Liver (tissue), 9 donors: Measurements from ENCODE around the gene MBP. TPM values are rescaled to one million over a fixed set of nuclear protein-coding genes. Genes with fewer than 3 reads are reported as not detected.

Experiments used
- DNase-seq: peaks from one replicate; pipeline ENCODE4 v3.0.0-alpha.2; 2017; ENCODE audit warnings: low spot score
- H3K27ac ChIP-seq, 2 donors: one replicate each; pipeline ENCODE4 v1.7.0; 2013; ENCODE audit warnings: inconsistent platforms in 2 of 2, low read length in 2 of 2, control low read depth in 1 of 2, low read depth in 1 of 2, mild to moderate bottlenecking in 1 of 2
- H3K27me3 ChIP-seq, 4 donors: one replicate each; pipeline versions ENCODE4 v1.6.1 to v1.7.0; 2013; ENCODE audit warnings: low read length in 3 of 4, inconsistent platforms in 1 of 4, mild to moderate bottlenecking in 1 of 4, moderate library complexity in 1 of 4; ENCODE audit not compliant: control insufficient read depth in 4 of 4, insufficient read depth in 4 of 4
- H3K36me3 ChIP-seq, 4 donors: one replicate each; pipeline versions ENCODE4 v1.6.1 to v1.7.0; 2013; ENCODE audit warnings: low read length in 3 of 4, mild to moderate bottlenecking in 3 of 4, low read depth in 1 of 4, moderate library complexity in 1 of 4; ENCODE audit not compliant: control insufficient read depth in 4 of 4, insufficient read depth in 3 of 4
- H3K4me1 ChIP-seq, 4 donors: one replicate each; pipeline versions ENCODE4 v1.6.1 to v1.7.0; 2013; ENCODE audit warnings: low read length in 3 of 4, mild to moderate bottlenecking in 3 of 4, moderate library complexity in 1 of 4; ENCODE audit not compliant: control insufficient read depth in 4 of 4, insufficient read depth in 4 of 4
- H3K4me3 ChIP-seq, 3 donors: one replicate each; pipeline versions ENCODE4 v1.6.1 to v1.7.0; 2013; ENCODE audit warnings: low read length in 3 of 3, control low read depth in 1 of 3, low read depth in 1 of 3, mild to moderate bottlenecking in 1 of 3
- H3K9ac ChIP-seq, 2 donors: one replicate each; pipeline ENCODE4 v1.7.0; 2013; ENCODE audit warnings: low read length in 2 of 2, mild to moderate bottlenecking in 2 of 2, moderate library complexity in 2 of 2, control low read depth in 1 of 2, low read depth in 1 of 2
- H3K9me3 ChIP-seq, 4 donors: one replicate each; pipeline versions ENCODE4 v1.6.1 to v1.7.0; 2013; ENCODE audit warnings: low read length in 3 of 4; ENCODE audit not compliant: control insufficient read depth in 4 of 4
- EGR1 ChIP-seq, 2 donors: IDR thresholded peaks; 2 replicates each; pipeline ENCODE4 v1.6.1; 2016 to 2018; ENCODE audit warnings: antibody characterized with exemption in 2 of 2, low read depth in 2 of 2
- FOXA1 ChIP-seq: IDR thresholded peaks from 2 replicates; pipeline ENCODE4 v1.6.1; 2016; ENCODE audit warnings: antibody characterized with exemption
- FOXA2 ChIP-seq: IDR thresholded peaks from 2 replicates; pipeline ENCODE4 v1.6.1; 2016; ENCODE audit warnings: antibody characterized with exemption
- GABPA ChIP-seq, 2 donors: IDR thresholded peaks in 1 of 2; conservative IDR thresholded peaks in 1 of 2; 2 replicates each; pipeline ENCODE4 v1.6.1; 2016; ENCODE audit warnings: antibody characterized with exemption in 2 of 2, mild to moderate bottlenecking in 1 of 2, moderate library complexity in 1 of 2
- HNF4A ChIP-seq, 2 donors: conservative IDR thresholded peaks; 2 replicates each; pipeline ENCODE4 v1.6.1; 2016; ENCODE audit warnings: antibody characterized with exemption in 2 of 2, mild to moderate bottlenecking in 2 of 2
- HNF4G ChIP-seq: IDR thresholded peaks from 2 replicates; pipeline ENCODE4 v1.6.1; 2016; ENCODE audit warnings: antibody characterized with exemption
- JUND ChIP-seq, 2 donors: IDR thresholded peaks; 2 replicates each; pipeline ENCODE4 v1.6.1; 2016; ENCODE audit warnings: antibody characterized with exemption in 2 of 2
- MAX ChIP-seq: IDR thresholded peaks from 2 replicates; pipeline ENCODE4 v1.6.1; 2016; ENCODE audit warnings: antibody characterized with exemption
- NR2F2 ChIP-seq: IDR thresholded peaks from 2 replicates; pipeline ENCODE4 v1.6.1; 2016; ENCODE audit warnings: antibody characterized with exemption
- RAD21 ChIP-seq, 2 donors: IDR thresholded peaks; 2 replicates each; pipeline ENCODE4 v1.6.1; 2016; ENCODE audit warnings: antibody characterized with exemption in 2 of 2, mild to moderate bottlenecking in 2 of 2
- REST ChIP-seq: IDR thresholded peaks from 2 replicates; pipeline ENCODE4 v1.6.1; 2016; ENCODE audit warnings: antibody characterized with exemption, mild to moderate bottlenecking
- RXRA ChIP-seq, 2 donors: IDR thresholded peaks; 2 replicates each; pipeline ENCODE4 v1.6.1; 2017 to 2018; ENCODE audit warnings: antibody characterized with exemption in 2 of 2, mild to moderate bottlenecking in 1 of 2
- SP1 ChIP-seq: IDR thresholded peaks from 2 replicates; pipeline ENCODE4 v1.6.1; 2018; ENCODE audit warnings: antibody characterized with exemption, mild to moderate bottlenecking
- TAF1 ChIP-seq: conservative IDR thresholded peaks from 2 replicates; pipeline ENCODE4 v1.6.1; 2016; ENCODE audit warnings: antibody characterized with exemption, mild to moderate bottlenecking
- YY1 ChIP-seq: IDR thresholded peaks from 2 replicates; pipeline ENCODE4 v1.6.1; 2016; ENCODE audit warnings: antibody characterized with exemption, mild to moderate bottlenecking
- WGBS: extraction: QIAGEN DNeasy Blood & Tissue Kit; methylation state at CpG from one replicate; pipeline ENCODE4 v1.1.7; 2013; 5-methylcytosine and 5-hydroxymethylcytosine counted together
- polyA plus RNA-seq, 2 donors: library from polyadenylated mRNA; stranded (reverse) in 1 of 2; unstranded in 1 of 2; fragments of 200-250 nt in 1 of 2; fragments of >200 nt in 1 of 2; fragmentation: Nextera tagmentation in 1 of 2; extraction: Ambion mirVana in 1 of 2; gene quantifications; one replicate each; pipeline versions ENCODE4 v1.2.1 to v1.2.3, GENCODE V29; 2013 to 2015
- total RNA-seq, 2 donors: library from RNA; depleted of rRNA; stranded (reverse); fragments of >200 nt; gene quantifications; one replicate each; pipeline ENCODE4 v1.2.3, GENCODE V29; 2014
- TF ChIP-seq, protein P1 (sequence below): fragments of 150-350 bp; IDR thresholded peaks from 2 replicates; pipeline ENCODE4 v1.5.1; 2017; ENCODE audit warnings: improper control_type of control experiment, low read depth, low read length; ENCODE audit not compliant: missing input control
- TF ChIP-seq, protein P2 (sequence below): IDR thresholded peaks from 2 replicates; pipeline ENCODE4 v1.6.1; 2016; ENCODE audit warnings: antibody characterized with exemption
- TF ChIP-seq, protein P3 (sequence below): IDR thresholded peaks from 2 replicates; pipeline ENCODE4 v1.6.1; 2016; ENCODE audit warnings: antibody characterized with exemption
- donor health status: healthy.
- donor health status: healthy.
- donor health status: healthy.
- donor health status: healthy.
- donor health status: healthy.

The MBP gene
- total and polyA plus RNA-seq, 4 donors = 9.7 to 23.3 (median 17.7) TPM

- H3K27ac ChIP-seq = no peak overlapping the region
- H3K4me3 ChIP-seq = no peak overlapping the region
- peak; percentile 28 for DNase-seq
- no peaks in the 10 kb centered on the region for H3K27me3 ChIP-seq
- peaks cover 3 to 27% (median 22%) of the 10 kb centered on the region in 4 donors for H3K4me1 ChIP-seq
- no peak overlapping the region for H3K9ac ChIP-seq
- 95% methylated on average over 31 of the region's 31 CpGs for WGBS
- TF ChIP-seq FOXA2 = no peak
- no peak for TF ChIP-seq HNF4A (conservative IDR thresholded peaks at IDR 0.05)
- TF ChIP-seq REST = no peak
- TF ChIP-seq, protein P1, sequence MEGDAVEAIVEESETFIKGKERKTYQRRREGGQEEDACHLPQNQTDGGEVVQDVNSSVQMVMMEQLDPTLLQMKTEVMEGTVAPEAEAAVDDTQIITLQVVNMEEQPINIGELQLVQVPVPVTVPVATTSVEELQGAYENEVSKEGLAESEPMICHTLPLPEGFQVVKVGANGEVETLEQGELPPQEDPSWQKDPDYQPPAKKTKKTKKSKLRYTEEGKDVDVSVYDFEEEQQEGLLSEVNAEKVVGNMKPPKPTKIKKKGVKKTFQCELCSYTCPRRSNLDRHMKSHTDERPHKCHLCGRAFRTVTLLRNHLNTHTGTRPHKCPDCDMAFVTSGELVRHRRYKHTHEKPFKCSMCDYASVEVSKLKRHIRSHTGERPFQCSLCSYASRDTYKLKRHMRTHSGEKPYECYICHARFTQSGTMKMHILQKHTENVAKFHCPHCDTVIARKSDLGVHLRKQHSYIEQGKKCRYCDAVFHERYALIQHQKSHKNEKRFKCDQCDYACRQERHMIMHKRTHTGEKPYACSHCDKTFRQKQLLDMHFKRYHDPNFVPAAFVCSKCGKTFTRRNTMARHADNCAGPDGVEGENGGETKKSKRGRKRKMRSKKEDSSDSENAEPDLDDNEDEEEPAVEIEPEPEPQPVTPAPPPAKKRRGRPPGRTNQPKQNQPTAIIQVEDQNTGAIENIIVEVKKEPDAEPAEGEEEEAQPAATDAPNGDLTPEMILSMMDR = no peak
- TF ChIP-seq SP1 = no peak
- TF ChIP-seq MAX = no peak
- TF ChIP-seq FOXA1 = no peak
- no peak for TF ChIP-seq GABPA (IDR thresholded peaks at IDR 0.05 in 1 of 2, conservative IDR thresholded peaks at IDR 0.05 in 1 of 2)
- TF ChIP-seq JUND (IDR thresholded peaks at IDR 0.05) = no peak
- TF ChIP-seq NR2F2 = no peak
- TF ChIP-seq, protein P2, sequence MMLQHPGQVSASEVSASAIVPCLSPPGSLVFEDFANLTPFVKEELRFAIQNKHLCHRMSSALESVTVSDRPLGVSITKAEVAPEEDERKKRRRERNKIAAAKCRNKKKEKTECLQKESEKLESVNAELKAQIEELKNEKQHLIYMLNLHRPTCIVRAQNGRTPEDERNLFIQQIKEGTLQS = no peak
- no peak for TF ChIP-seq YY1
- TF ChIP-seq HNF4G = no peak
- TF ChIP-seq, protein P3, sequence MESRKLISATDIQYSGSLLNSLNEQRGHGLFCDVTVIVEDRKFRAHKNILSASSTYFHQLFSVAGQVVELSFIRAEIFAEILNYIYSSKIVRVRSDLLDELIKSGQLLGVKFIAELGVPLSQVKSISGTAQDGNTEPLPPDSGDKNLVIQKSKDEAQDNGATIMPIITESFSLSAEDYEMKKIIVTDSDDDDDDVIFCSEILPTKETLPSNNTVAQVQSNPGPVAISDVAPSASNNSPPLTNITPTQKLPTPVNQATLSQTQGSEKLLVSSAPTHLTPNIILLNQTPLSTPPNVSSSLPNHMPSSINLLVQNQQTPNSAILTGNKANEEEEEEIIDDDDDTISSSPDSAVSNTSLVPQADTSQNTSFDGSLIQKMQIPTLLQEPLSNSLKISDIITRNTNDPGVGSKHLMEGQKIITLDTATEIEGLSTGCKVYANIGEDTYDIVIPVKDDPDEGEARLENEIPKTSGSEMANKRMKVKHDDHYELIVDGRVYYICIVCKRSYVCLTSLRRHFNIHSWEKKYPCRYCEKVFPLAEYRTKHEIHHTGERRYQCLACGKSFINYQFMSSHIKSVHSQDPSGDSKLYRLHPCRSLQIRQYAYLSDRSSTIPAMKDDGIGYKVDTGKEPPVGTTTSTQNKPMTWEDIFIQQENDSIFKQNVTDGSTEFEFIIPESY = no peak
- TF ChIP-seq RXRA (IDR thresholded peaks at IDR 0.05) = no peak
- TF ChIP-seq TAF1 = no peak
- no peak for TF ChIP-seq EGR1 (IDR thresholded peaks at IDR 0.05; ENCODE audit: low read depth in 2 of 2)
- TF ChIP-seq RAD21 (IDR thresholded peaks at IDR 0.05) = no peak
- H3K36me3 ChIP-seq = no peaks in the 10 kb centered on the region
- no peaks in the 10 kb centered on the region for H3K9me3 ChIP-seq
Measured at GRCh38 chr18:76979111-76979751, 153.4 kb downstream of the MBP start.
